DMS114 treated with DMSO at 0.1 percent for 48 hours (cell line): ENCODE data around the gene TRPM4.
"Not testable (repeated sequence)": the region's sequence is repeated elsewhere in the genome, so short reads cannot be mapped to it uniquely, and the experiment has no call there.

ENCODE experiments used
- DNase-seq: peaks from one replicate; lab custom pipeline; 2025; ENCODE audit not compliant: unreplicated experiment; lab: John Stamatoyannopoulos, UW

TRPM4 gene

GRCh38 chr19:49150106-49150943 is 7.3 kb upstream of the TRPM4 start:
- DNase-seq: peak; percentile 69

GRCh38 chr19:49150944-49151243 is 6.7 kb upstream of the TRPM4 start:
- no peak for DNase-seq

- DNase-seq: peak; percentile 19
Observed at GRCh38 chr19:49151267-49152118, 6.1 kb upstream of the TRPM4 start.

- no peak for DNase-seq
Observed at GRCh38 chr19:49152119-49152550, 5.5 kb upstream of the TRPM4 start.

- no peak for DNase-seq
Observed at GRCh38 chr19:49153167-49153809, 4.3 kb upstream of the TRPM4 start.

- no peak for DNase-seq
Observed at GRCh38 chr19:49154279-49154678, 3.3 kb upstream of the TRPM4 start.

- DNase-seq: no peak
Observed at GRCh38 chr19:49155005-49155819, 2.4 kb upstream of the TRPM4 start, which contains the start of gene HRC. HRC (minus strand) TSS chr19:49155396; CDS start chr19:49155237, 159 bp downstream.

GRCh38 chr19:49155820-49156346 is 1.7 kb upstream of the TRPM4 start:
- DNase-seq: no peak

- DNase-seq: no peak
Observed at GRCh38 chr19:49160450-49161189, 3.0 kb downstream of the TRPM4 start.

- DNase-seq: no peak
Observed at GRCh38 chr19:49161987-49162386, 4.4 kb downstream of the TRPM4 start.

- no peak for DNase-seq
Observed at GRCh38 chr19:49165111-49165750, 7.6 kb downstream of the TRPM4 start.

- DNase-seq: no peak
Observed at GRCh38 chr19:49165865-49166301, 8.3 kb downstream of the TRPM4 start.

- DNase-seq: no peak
Observed at GRCh38 chr19:49167857-49168409, 10.3 kb downstream of the TRPM4 start.

GRCh38 chr19:49168421-49168820 is 10.8 kb downstream of the TRPM4 start:
- no peak for DNase-seq

GRCh38 chr19:49173198-49173597 is 15.6 kb downstream of the TRPM4 start:
- no peak for DNase-seq

- DNase-seq: no peak
Observed at GRCh38 chr19:49180659-49181058, 23.1 kb downstream of the TRPM4 start.

GRCh38 chr19:49182010-49182847 is 24.6 kb downstream of the TRPM4 start:
- DNase-seq: not testable (repeated sequence)

GRCh38 chr19:49182848-49183375 is 25.3 kb downstream of the TRPM4 start:
- DNase-seq: no peak
